ENCODE results near the gene UAP1.
"Not testable (repeated sequence)": the region's sequence is repeated elsewhere in the genome, so short reads cannot be mapped to it uniquely, and the experiment has no call there.

Gene UAP1

GRCh38 chr1:162570718-162571117, 9.2 kb downstream of the UAP1 start:
- Histone ChIP-seq H3K9me3 (ENCODE audit: insufficient read depth, low read depth, low read length) (no peaks in the 10 kb centered on the region), H3K9ac (ENCODE audit: low read depth, low read length, poor library complexity, severe bottlenecking) (peak overlapping the region; percentile 20), H3F3A (ENCODE audit: low read depth) (no peaks in the 10 kb centered on the region), H3K4me3 (ENCODE audit: low read length, poor library complexity, severe bottlenecking) (peak overlapping the region; percentile 11), H3K79me2 (ENCODE audit: insufficient read depth, low read length) (peaks cover 48% of the 10 kb centered on the region), H3K9me2 (replicated peaks; ENCODE audit: low read depth, low read length) (no peaks in the 10 kb centered on the region), H3K4me1 (ENCODE audit: insufficient read depth, low read length, poor library complexity, severe bottlenecking) (peaks cover 54% of the 10 kb centered on the region), H3K36me3 (ENCODE audit: insufficient read depth, low read length) (no peaks in the 10 kb centered on the region; the same call in 1 of the 2 replicates), H4K20me1 (ENCODE audit: insufficient read depth, low read length, poor library complexity, severe bottlenecking) (peaks cover 7% of the 10 kb centered on the region), H3K27me3 (ENCODE audit: insufficient read depth, low read length, poor library complexity, severe bottlenecking) (no peaks in the 10 kb centered on the region), H3K4me2 (ENCODE audit: low read depth, low read length, poor library complexity, severe bottlenecking) (peak overlapping the region; percentile 57), H2AFZ (ENCODE audit: low read length) (no peak overlapping the region)
- TF ChIP-seq EZH2phosphoT487 (IDR thresholded peaks at IDR 0.05; ENCODE audit: borderline replicate concordance): no peak
- TF ChIP-seq CTCF (conservative IDR thresholded peaks at IDR 0.05; ENCODE audit: low read length): no peak

GRCh38 chr1:162571121-162571520, 9.6 kb downstream of the UAP1 start:
- H2AFZ ChIP-seq (ENCODE audit: low read length); H3K27me3 ChIP-seq (ENCODE audit: insufficient read depth, low read length, poor library complexity, severe bottlenecking); H3K9me2 ChIP-seq (replicated peaks; ENCODE audit: low read depth, low read length); H3K36me3 ChIP-seq (ENCODE audit: insufficient read depth, low read length); H3K9me3 ChIP-seq (ENCODE audit: insufficient read depth, low read depth, low read length); H4K20me1 ChIP-seq (ENCODE audit: insufficient read depth, low read length, poor library complexity, severe bottlenecking); H3F3A ChIP-seq (ENCODE audit: low read depth): not testable (repeated sequence)
- peak overlapping the region; percentile 20 for H3K9ac ChIP-seq (ENCODE audit: low read depth, low read length, poor library complexity, severe bottlenecking)
- peaks cover 44% of the 10 kb centered on the region for H3K79me2 ChIP-seq (ENCODE audit: insufficient read depth, low read length)
- H3K4me3 ChIP-seq (ENCODE audit: low read length, poor library complexity, severe bottlenecking): peak overlapping the region; percentile 11
- H3K4me1 ChIP-seq (ENCODE audit: insufficient read depth, low read length, poor library complexity, severe bottlenecking): peaks cover 50% of the 10 kb centered on the region
- peak overlapping the region; percentile 57 for H3K4me2 ChIP-seq (ENCODE audit: low read depth, low read length, poor library complexity, severe bottlenecking)

GRCh38 chr1:162571696-162572095, 10.2 kb downstream of the UAP1 start:
- Histone ChIP-seq H3F3A (ENCODE audit: low read depth) (no peaks in the 10 kb centered on the region), H3K79me2 (ENCODE audit: insufficient read depth, low read length) (peaks cover 44% of the 10 kb centered on the region), H3K9ac (ENCODE audit: low read depth, low read length, poor library complexity, severe bottlenecking) (no peak overlapping the region)

More at GRCh38 chr1:162571696-162572095, 10.2 kb downstream of the UAP1 start:
- Histone ChIP-seq H3K27me3 (ENCODE audit: insufficient read depth, low read length, poor library complexity, severe bottlenecking) (no peaks in the 10 kb centered on the region), H2AFZ (ENCODE audit: low read length) (no peak overlapping the region), H3K9me3 (ENCODE audit: insufficient read depth, low read depth, low read length) (no peaks in the 10 kb centered on the region), H4K20me1 (ENCODE audit: insufficient read depth, low read length, poor library complexity, severe bottlenecking) (peaks cover 7% of the 10 kb centered on the region), H3K36me3 (ENCODE audit: insufficient read depth, low read length) (peaks cover 3% of the 10 kb centered on the region; the same call in 1 of the 2 replicates), H3K4me2 (ENCODE audit: low read depth, low read length, poor library complexity, severe bottlenecking) (peak overlapping the region; percentile 50), H3K4me3 (ENCODE audit: low read length, poor library complexity, severe bottlenecking) (peak overlapping the region; percentile 7), H3K4me1 (ENCODE audit: insufficient read depth, low read length, poor library complexity, severe bottlenecking) (peaks cover 46% of the 10 kb centered on the region), H3K9me2 (replicated peaks; ENCODE audit: low read depth, low read length) (no peaks in the 10 kb centered on the region)
- TF ChIP-seq CTCF (conservative IDR thresholded peaks at IDR 0.05; ENCODE audit: low read length): no peak
- no peak for TF ChIP-seq EZH2phosphoT487 (IDR thresholded peaks at IDR 0.05; ENCODE audit: borderline replicate concordance)

Measured in Loucy (cell line).